Testis (tissue), 3 donors: ENCODE data around the gene GABBR2. TPM values are rescaled to one million over a fixed set of nuclear protein-coding genes. Genes with fewer than 3 reads are reported as not detected.

Experiments
- DNase-seq: peaks from one replicate; pipeline ENCODE4 v3.0.0-alpha.2; 2019
- H3K27ac ChIP-seq, 2 donors: fragments of 200-600 bp; sonication (generic); one replicate each; pipeline ENCODE4 v1.5.1; 2019
- H3K27me3 ChIP-seq: fragments of 200-600 bp; sonication (generic); one replicate; pipeline ENCODE4 v1.5.1; 2019
- H3K36me3 ChIP-seq: fragments of 200-600 bp; sonication (generic); one replicate; pipeline ENCODE4 v1.5.1; 2017; ENCODE audit warnings: low read depth; ENCODE audit errors: missing control alignments
- H3K4me1 ChIP-seq: fragments of 200-600 bp; sonication (generic); one replicate; pipeline ENCODE4 v1.5.1; 2019
- H3K4me3 ChIP-seq, 2 donors: fragments of 200-600 bp; sonication (generic); one replicate each; pipeline ENCODE4 v1.5.1; 2017 to 2019
- H3K9me3 ChIP-seq: fragments of 200-600 bp; sonication (generic); one replicate; pipeline ENCODE4 v1.5.1; 2017
- CTCF ChIP-seq, 3 experiments: fragments of 450-650 bp in 2 of 3; fragments of 200-600 bp in 1 of 3; sonication (generic) in 1 of 3; IDR thresholded peaks; one replicate each; pipeline ENCODE4 v1.5.1; 2016 to 2019; ENCODE audit warnings: antibody characterized with exemption in 3 of 3, mild to moderate bottlenecking in 2 of 3, moderate library complexity in 1 of 3
- POLR2A ChIP-seq: fragments of 450-650 bp; IDR thresholded peaks from one replicate; pipeline ENCODE4 v1.6.1; 2017; ENCODE audit warnings: antibody characterized with exemption, mild to moderate bottlenecking, moderate library complexity
- WGBS, 2 donors: methylation state at CpG; one replicate each; pipeline ENCODE4 v1.1.5; 2018; 5-methylcytosine and 5-hydroxymethylcytosine counted together
- intact Hi-C: fragments of 100-400 bp; cut with DNase I; formaldehyde crosslinking; loops from one replicate; pipeline ENCODE4 v1.15.1; 2023; ENCODE audit warnings: low total_unique reads
- polyA plus RNA-seq: library from polyadenylated mRNA; stranded (reverse); fragments of 350-450 nt; fragmentation: Illumina TruSeq; extraction: RNeasy Lipid Tissue Mini Kit (QIAGEN cat#74804); gene quantifications from one replicate; pipeline ENCODE4 v1.2.3, GENCODE V29; 2014; ENCODE audit warnings: low read depth, low replicate concordance; ENCODE audit not compliant: insufficient read depth
- total RNA-seq, 2 donors: library from RNA; depleted of rRNA; stranded (reverse); fragments of >200 nt; gene quantifications; one replicate each; pipeline ENCODE4 v1.2.3, GENCODE V29; 2016

Gene GABBR2
- total and polyA plus RNA-seq, 3 donors from 2014 or later = 3.0 to 8.1 (median 6.9) TPM

DNA sequence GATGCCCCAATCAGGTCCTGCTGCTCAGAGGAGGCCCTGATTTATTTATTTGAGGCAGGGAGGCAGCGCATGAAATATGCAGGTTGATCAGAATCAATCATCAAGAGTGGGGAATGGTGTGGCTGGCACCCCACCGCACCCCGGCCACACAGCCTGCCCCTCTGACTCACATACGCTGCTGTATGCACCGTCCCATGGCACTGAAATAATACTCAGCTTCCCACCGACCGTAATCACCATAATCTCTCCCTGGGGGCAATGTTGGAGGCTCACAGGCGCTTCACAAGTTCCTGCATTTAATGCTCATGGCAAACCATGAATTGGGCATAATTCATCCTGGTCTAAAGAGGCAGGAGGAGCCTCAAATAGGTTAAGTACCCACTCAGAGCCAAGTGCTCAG, 312.1 kb downstream of the GABBR2 start:
- intact Hi-C loops = no loop called here
- TF ChIP-seq CTCF (IDR thresholded peaks at IDR 0.05) (no peak), POLR2A (no peak)
- no peaks in the 10 kb centered on the region for H3K36me3 ChIP-seq
- no peaks in the 10 kb centered on the region for H3K9me3 ChIP-seq
- H3K27ac ChIP-seq = no peak overlapping the region
- DNase-seq = no peak
- no peaks in the 10 kb centered on the region for H3K27me3 ChIP-seq
- H3K4me1 ChIP-seq = no peaks in the 10 kb centered on the region
- WGBS, 2 donors = 86 to 98% methylated on average over 8 of the region's 8 CpGs
- no peak overlapping the region for H3K4me3 ChIP-seq

GRCh38 chr9:98396236-98396635, 312.5 kb downstream of the GABBR2 start:
- no peaks in the 10 kb centered on the region for H3K9me3 ChIP-seq
- TF ChIP-seq POLR2A = no peak
- H3K4me1 ChIP-seq = no peaks in the 10 kb centered on the region
- WGBS, 2 donors = 80 to 91% methylated on average over 5 to 6 of the region's 6 CpGs
- H3K27ac ChIP-seq = no peak overlapping the region
- no peak overlapping the region for H3K4me3 ChIP-seq
- no peak for DNase-seq
- no peaks in the 10 kb centered on the region for H3K36me3 ChIP-seq
- intact Hi-C loops = no loop called here
- H3K27me3 ChIP-seq = no peaks in the 10 kb centered on the region

GRCh38 chr9:98391867-98392266, 316.9 kb downstream of the GABBR2 start:
- intact Hi-C loops = no loop called here
- Histone ChIP-seq H3K9me3 (no peaks in the 10 kb centered on the region), H3K27ac (no peak overlapping the region), H3K4me3 (no peak overlapping the region), H3K36me3 (no peaks in the 10 kb centered on the region), H3K27me3 (no peaks in the 10 kb centered on the region), H3K4me1 (no peaks in the 10 kb centered on the region)
- no peak for DNase-seq
- TF ChIP-seq POLR2A = no peak
- no peak for TF ChIP-seq CTCF (IDR thresholded peaks at IDR 0.05)
- WGBS, 2 donors = 64 to 80% methylated on average over 1 to 6 of the region's 6 CpGs

- DNase-seq = no peak
- no peaks in the 10 kb centered on the region for H3K9me3 ChIP-seq
- WGBS, 2 donors = 91% methylated on average over 7 of the region's 7 CpGs
- no peaks in the 10 kb centered on the region for H3K36me3 ChIP-seq
- intact Hi-C loops = no loop called here
- TF ChIP-seq CTCF (IDR thresholded peaks at IDR 0.05) (no peak), POLR2A (no peak)
- no peak overlapping the region for H3K4me3 ChIP-seq
- H3K27ac ChIP-seq = no peak overlapping the region
- no peaks in the 10 kb centered on the region for H3K4me1 ChIP-seq
- no peaks in the 10 kb centered on the region for H3K27me3 ChIP-seq
Observed at GRCh38 chr9:98391406-98391805, 317.3 kb downstream of the GABBR2 start.

- no peaks in the 10 kb centered on the region for H3K9me3 ChIP-seq
- no peaks in the 10 kb centered on the region for H3K36me3 ChIP-seq
- H3K4me3 ChIP-seq = no peak overlapping the region
- no peaks in the 10 kb centered on the region for H3K27me3 ChIP-seq
- no peak for DNase-seq
- no peak overlapping the region for H3K27ac ChIP-seq
- TF ChIP-seq CTCF (IDR thresholded peaks at IDR 0.05) (no peak), POLR2A (no peak)
- WGBS, 2 donors = 87 to 90% methylated on average over 3 of the region's 3 CpGs
- intact Hi-C loops = no loop called here
- H3K4me1 ChIP-seq = no peaks in the 10 kb centered on the region
Observed at GRCh38 chr9:98385751-98386150, 323.0 kb downstream of the GABBR2 start.
